ENCODE measurements around the gene PRSS1. TPM values are rescaled to one million over a fixed set of nuclear protein-coding genes. Genes with fewer than 3 reads are reported as not detected.
A peak's percentile ranks its signal among the peaks of the same experiment; 100 is the strongest.

PRSS1 gene
- total RNA-seq, 1 experiment from 2014 or later = 7.3 TPM

DNA sequence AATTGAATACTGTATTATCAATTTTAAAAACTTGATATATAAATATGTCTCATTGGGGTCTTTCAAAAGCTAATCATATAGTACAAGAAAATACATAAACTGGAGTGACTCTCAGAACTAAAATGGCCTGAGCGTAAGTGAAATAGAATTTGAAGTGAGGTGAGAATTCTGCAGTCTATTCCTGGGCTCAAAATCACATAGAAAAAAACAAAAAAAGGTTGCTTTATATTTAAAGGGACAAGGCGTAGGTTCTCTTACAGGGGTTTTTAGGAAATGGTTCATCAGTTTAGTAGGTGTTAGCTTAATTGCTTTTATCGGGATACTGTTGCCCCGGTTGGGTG is 36.7 kb upstream of the PRSS1 start:
- Histone ChIP-seq H3K4me1 (ENCODE audit: control insufficient read depth, insufficient read depth, low read length) (no peaks in the 10 kb centered on the region), H3K9me3 (ENCODE audit: control insufficient read depth, insufficient read depth, low read depth, low read length) (no peaks in the 10 kb centered on the region), H3K27me3 (ENCODE audit: control insufficient read depth, insufficient read depth, low read length) (peaks cover 2% of the 10 kb centered on the region; the same call in 1 of the 2 replicates), H3K27ac (ENCODE audit: low read length) (no peak overlapping the region), H3K36me3 (ENCODE audit: control insufficient read depth, insufficient read depth, low read length) (no peaks in the 10 kb centered on the region), H3K4me3 (ENCODE audit: low read depth in 2 of 2, low read length in 2 of 2) (no peak overlapping the region)
- ATAC-seq = no peak
- in situ Hi-C loops (cut with HindIII; ENCODE audit: low pct_unique_long_range_greater_than_20kb, low sequenced_read_pairs) = no loop called here
- no peak for TF ChIP-seq POLR2AphosphoS5 (IDR thresholded peaks at IDR 0.05; ENCODE audit: low read depth, low read length)
- no peak for TF ChIP-seq SIN3A (IDR thresholded peaks at IDR 0.05; ENCODE audit: borderline replicate concordance, insufficient read depth, low read depth, low read length)
- no peak for TF ChIP-seq TCF7L2 (IDR thresholded peaks at IDR 0.05; ENCODE audit: low read depth, low read length)
- TF ChIP-seq, protein P1, sequence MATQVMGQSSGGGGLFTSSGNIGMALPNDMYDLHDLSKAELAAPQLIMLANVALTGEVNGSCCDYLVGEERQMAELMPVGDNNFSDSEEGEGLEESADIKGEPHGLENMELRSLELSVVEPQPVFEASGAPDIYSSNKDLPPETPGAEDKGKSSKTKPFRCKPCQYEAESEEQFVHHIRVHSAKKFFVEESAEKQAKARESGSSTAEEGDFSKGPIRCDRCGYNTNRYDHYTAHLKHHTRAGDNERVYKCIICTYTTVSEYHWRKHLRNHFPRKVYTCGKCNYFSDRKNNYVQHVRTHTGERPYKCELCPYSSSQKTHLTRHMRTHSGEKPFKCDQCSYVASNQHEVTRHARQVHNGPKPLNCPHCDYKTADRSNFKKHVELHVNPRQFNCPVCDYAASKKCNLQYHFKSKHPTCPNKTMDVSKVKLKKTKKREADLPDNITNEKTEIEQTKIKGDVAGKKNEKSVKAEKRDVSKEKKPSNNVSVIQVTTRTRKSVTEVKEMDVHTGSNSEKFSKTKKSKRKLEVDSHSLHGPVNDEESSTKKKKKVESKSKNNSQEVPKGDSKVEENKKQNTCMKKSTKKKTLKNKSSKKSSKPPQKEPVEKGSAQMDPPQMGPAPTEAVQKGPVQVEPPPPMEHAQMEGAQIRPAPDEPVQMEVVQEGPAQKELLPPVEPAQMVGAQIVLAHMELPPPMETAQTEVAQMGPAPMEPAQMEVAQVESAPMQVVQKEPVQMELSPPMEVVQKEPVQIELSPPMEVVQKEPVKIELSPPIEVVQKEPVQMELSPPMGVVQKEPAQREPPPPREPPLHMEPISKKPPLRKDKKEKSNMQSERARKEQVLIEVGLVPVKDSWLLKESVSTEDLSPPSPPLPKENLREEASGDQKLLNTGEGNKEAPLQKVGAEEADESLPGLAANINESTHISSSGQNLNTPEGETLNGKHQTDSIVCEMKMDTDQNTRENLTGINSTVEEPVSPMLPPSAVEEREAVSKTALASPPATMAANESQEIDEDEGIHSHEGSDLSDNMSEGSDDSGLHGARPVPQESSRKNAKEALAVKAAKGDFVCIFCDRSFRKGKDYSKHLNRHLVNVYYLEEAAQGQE (IDR thresholded peaks at IDR 0.05; ENCODE audit: insufficient read depth in 1 of 2, low read depth in 2 of 2, low read length in 1 of 2) = no peak
- TF ChIP-seq, protein P2, sequence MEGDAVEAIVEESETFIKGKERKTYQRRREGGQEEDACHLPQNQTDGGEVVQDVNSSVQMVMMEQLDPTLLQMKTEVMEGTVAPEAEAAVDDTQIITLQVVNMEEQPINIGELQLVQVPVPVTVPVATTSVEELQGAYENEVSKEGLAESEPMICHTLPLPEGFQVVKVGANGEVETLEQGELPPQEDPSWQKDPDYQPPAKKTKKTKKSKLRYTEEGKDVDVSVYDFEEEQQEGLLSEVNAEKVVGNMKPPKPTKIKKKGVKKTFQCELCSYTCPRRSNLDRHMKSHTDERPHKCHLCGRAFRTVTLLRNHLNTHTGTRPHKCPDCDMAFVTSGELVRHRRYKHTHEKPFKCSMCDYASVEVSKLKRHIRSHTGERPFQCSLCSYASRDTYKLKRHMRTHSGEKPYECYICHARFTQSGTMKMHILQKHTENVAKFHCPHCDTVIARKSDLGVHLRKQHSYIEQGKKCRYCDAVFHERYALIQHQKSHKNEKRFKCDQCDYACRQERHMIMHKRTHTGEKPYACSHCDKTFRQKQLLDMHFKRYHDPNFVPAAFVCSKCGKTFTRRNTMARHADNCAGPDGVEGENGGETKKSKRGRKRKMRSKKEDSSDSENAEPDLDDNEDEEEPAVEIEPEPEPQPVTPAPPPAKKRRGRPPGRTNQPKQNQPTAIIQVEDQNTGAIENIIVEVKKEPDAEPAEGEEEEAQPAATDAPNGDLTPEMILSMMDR (IDR thresholded peaks at IDR 0.05) = peak; percentile 48
- no TSS peak for BruUV-seq (replicated peaks)
- intact Hi-C loops (cut with micrococcal nuclease; ENCODE audit: unreplicated experiment) = loop anchor here (10.0 kb wide), 1 partner anchor 72 kb away; no protein-coding TSS in a partner anchor
- CTCF ChIA-PET = no interaction called here
- POLR2A ChIA-PET = no interaction called here
- DNase-seq (ENCODE audit: low read depth, low spot score) = no peak

DNA sequence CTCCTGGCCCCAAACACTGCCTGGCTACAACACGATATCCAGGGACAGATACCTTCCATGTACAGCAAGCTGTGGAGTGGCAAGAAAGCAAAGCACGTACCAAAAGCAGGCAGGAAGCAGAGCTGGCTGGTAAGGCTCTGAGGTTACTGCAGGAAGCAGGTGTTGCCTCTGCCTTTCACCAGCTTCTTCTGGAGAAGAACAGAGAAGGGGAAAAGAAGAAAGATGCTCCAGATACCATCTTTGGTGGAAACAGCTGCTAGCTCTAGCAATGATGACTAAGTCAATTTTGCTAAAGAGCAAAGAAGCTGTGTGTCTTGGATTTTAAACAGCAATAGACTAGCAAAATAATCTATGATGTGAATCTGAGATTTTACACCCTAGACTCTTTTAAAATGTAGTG is 34.9 kb upstream of the PRSS1 start:
- in situ Hi-C loops (cut with HindIII; ENCODE audit: low pct_unique_long_range_greater_than_20kb, low sequenced_read_pairs) (no loop called here), intact Hi-C loops (cut with micrococcal nuclease; ENCODE audit: unreplicated experiment) (loop anchor here (10.0 kb wide), 1 partner anchor 70 kb away; no protein-coding TSS in a partner anchor)
- Histone ChIP-seq H3K4me3 (ENCODE audit: low read depth in 2 of 2, low read length in 2 of 2) (no peak overlapping the region), H3K4me1 (ENCODE audit: control insufficient read depth, insufficient read depth, low read length) (no peaks in the 10 kb centered on the region), H3K36me3 (ENCODE audit: control insufficient read depth, insufficient read depth, low read length) (no peaks in the 10 kb centered on the region), H3K27me3 (ENCODE audit: control insufficient read depth, insufficient read depth, low read length) (peaks cover 2% of the 10 kb centered on the region), H3K27ac (ENCODE audit: low read length) (no peak overlapping the region), H3K9me3 (ENCODE audit: control insufficient read depth, insufficient read depth, low read depth, low read length) (no peaks in the 10 kb centered on the region)
- TF ChIP-seq TCF7L2 (IDR thresholded peaks at IDR 0.05; ENCODE audit: low read depth, low read length) (no peak), POLR2AphosphoS5 (IDR thresholded peaks at IDR 0.05; ENCODE audit: low read depth, low read length) (no peak), SIN3A (IDR thresholded peaks at IDR 0.05; ENCODE audit: borderline replicate concordance, insufficient read depth, low read depth, low read length) (no peak)
- TF ChIP-seq, protein P2 (IDR thresholded peaks at IDR 0.05) = no peak
- TF ChIP-seq, protein P1 (IDR thresholded peaks at IDR 0.05; ENCODE audit: insufficient read depth in 1 of 2, low read depth in 2 of 2, low read length in 1 of 2) = no peak
- DNase-seq (ENCODE audit: low read depth, low spot score) = no peak
- ATAC-seq = no peak
- no TSS peak for BruUV-seq (replicated peaks)
- CTCF ChIA-PET = interaction anchor here (0.9 kb wide), 1 partner anchor 69 kb away, joined by 4 read pairs; no protein-coding TSS in a partner anchor
- POLR2A ChIA-PET = no interaction called here

Measured in Panc1 (cell line).